Cardiac fibroblast (primary cell): ENCODE data around the gene MVB12B.

Source experiments
- DNase-seq, 2 donors: peaks; one replicate each; pipeline versions ENCODE4 v3.0.0 to v3.0.0-alpha.2; 2010; ENCODE audit warnings: low read depth in 2 of 2
- H3K4me3 ChIP-seq, 2 donors: replicated peaks in 1 of 2; 1 replicate in 1 of 2; 2 replicates in 1 of 2; pipeline ENCODE4 v1.5.1; 2011; ENCODE audit warnings: low read depth in 2 of 2, low read length in 2 of 2, mild to moderate bottlenecking in 2 of 2, moderate library complexity in 1 of 2
- TF ChIP-seq, protein P1 (sequence below): IDR thresholded peaks from one replicate; pipeline ENCODE4 v1.5.1; 2011; ENCODE audit warnings: low read depth, mild to moderate bottlenecking, low read length, inconsistent platforms

The MVB12B gene

DNA sequence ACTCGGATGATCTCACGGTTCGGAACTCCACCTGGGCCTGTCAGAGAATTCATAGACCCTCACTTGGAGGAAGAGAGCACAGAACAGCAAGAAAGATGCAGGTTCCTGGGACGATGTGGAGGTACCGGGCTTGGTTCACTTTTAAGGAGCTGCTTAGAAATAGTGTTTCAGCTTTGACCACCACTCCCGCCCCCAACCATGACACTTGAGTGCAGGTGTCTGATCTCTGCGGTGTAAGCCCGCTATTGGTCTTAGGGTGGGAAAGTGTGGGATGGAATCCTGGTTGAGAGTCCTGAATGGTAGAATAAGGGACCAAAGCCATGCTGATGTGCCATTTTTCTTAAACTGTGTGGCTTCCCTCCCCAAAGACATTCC is 189.9 kb downstream of the MVB12B start:
- TF ChIP-seq, protein P1, sequence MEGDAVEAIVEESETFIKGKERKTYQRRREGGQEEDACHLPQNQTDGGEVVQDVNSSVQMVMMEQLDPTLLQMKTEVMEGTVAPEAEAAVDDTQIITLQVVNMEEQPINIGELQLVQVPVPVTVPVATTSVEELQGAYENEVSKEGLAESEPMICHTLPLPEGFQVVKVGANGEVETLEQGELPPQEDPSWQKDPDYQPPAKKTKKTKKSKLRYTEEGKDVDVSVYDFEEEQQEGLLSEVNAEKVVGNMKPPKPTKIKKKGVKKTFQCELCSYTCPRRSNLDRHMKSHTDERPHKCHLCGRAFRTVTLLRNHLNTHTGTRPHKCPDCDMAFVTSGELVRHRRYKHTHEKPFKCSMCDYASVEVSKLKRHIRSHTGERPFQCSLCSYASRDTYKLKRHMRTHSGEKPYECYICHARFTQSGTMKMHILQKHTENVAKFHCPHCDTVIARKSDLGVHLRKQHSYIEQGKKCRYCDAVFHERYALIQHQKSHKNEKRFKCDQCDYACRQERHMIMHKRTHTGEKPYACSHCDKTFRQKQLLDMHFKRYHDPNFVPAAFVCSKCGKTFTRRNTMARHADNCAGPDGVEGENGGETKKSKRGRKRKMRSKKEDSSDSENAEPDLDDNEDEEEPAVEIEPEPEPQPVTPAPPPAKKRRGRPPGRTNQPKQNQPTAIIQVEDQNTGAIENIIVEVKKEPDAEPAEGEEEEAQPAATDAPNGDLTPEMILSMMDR, result no peak
- H3K4me3 ChIP-seq, result peak overlapping the region; percentile 49
- no peak for DNase-seq

DNA sequence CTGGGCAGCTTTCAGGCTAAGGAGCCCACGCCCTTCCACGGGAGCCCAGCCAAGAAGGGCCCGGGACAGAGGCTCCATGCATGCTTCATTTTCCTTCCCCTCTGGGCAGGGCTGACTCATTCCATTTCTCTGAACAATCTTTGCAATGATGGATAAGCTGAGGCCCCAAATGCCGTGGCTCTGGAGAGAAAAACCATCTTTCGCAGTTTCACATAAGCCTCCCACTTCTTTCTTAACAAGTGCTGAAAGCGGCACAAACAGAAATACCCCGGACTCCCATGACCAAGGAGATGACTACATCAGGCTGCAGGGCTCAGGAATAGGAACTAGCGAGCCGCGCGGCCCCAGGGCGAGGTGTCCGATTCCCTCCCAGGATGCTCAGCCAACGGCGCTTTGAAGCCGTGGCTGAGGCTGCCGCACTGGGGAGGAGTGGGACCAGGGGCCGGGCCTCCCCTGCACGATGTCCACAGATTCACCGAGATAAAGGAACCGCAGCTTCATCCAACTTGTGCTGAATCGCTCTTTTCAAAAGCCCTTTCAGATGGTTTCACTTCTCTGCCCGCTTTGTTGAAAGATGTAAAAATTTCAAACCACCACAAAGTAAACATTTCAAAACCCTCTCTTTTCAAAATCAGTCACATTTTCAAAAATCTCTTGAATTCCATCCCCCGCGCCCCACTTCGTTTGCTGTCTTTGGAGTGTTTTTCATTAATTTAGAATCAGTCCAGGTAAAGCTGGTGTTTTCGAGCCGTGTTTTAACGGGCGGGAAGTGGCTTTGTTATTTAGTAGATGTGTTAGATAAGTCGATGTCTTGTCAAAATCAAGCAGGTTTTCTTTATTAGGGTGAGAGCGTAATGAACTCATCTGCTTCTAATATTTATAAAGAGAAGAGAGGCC is 190.6 kb downstream of the MVB12B start:
- H3K4me3 ChIP-seq, result peak overlapping the region; percentile 49
- TF ChIP-seq, protein P1, result no peak
- peak; percentile 70 to 85 for DNase-seq

DNA sequence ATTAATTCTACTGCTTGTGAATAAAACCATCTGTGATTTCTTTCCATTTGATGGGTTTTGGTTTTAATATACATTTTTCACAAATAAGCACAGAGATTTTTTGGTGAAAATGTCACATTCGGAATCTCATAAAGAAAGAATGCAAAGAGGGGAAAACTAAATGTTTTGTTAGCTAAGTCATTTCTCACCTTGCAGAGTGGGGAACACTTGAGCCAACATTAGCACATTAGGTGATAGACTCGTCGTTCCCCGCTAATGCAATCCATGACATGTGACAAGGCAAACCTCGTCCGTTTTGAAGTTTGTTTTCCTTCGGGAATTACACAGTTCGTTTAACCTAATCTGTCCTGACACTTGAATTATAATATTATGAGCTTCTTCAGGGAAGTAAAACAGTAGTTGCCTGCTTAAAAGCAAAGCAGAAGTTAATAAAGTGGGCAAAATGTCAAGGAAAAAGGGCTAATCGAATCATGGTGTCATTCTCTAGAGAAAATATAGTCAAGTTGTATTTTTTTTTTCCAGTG is 191.3 kb downstream of the MVB12B start:
- H3K4me3 ChIP-seq, result no peak overlapping the region
- DNase-seq, result no peak

DNA sequence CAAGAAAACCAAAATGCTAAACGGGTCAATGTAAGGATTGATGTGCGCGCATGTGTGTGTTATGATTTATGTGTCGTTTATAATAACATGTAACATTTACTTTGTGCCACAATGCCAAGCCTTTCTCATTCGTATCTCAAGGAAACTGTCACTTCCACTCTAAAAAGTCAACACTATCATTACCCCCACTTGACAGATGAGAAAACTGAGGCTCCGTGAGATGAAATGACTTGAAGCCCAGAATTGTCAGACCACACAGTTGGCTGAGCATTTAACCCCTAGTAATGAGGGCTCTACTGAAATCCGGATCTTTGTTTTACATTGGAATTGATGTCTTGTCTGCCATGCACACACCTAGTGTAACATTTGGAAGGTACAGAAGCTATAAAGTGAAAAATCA is 192.1 kb downstream of the MVB12B start:
- TF ChIP-seq, protein P1, result no peak
- DNase-seq, result no peak
- H3K4me3 ChIP-seq, result no peak overlapping the region

More for the DNA sequence above, 191.3 kb downstream of the MVB12B start:
- TF ChIP-seq, protein P1, result no peak

DNA sequence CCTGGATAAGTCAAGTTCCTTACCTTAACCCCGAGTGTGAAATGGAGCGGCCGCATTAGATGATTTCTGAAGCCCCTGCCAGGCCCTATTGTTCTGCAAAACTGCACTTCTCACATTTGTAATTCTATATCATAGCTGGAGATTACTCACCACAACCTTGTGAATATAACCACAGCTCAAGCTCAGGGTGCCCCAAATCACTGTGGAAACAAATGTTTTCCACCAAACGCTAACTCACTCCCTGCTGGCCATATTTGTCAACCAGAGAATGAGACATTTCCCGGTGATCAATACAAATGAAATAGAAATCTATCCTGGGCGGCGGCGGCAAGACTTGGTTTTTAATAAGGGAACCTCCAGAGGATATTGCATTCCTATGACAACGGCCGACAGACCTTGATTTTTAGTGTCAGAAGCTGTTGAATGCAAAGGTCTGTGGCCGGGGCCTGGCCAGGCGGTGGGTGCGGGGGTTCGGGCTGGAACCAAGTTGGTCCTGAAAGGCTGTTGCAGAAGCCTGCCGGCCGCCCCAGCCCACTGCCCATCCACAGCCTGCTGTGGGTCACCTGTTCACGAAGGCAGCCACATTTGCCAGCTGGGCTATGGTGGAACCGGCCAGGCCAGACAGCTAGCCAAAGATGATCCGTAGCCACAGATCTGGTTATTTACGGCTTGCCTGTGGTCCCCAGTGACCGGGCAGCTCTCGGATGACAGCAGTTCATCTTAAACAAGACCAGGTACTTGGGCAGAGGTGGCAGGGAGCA is 193.2 kb downstream of the MVB12B start:
- no peak for DNase-seq

DNA sequence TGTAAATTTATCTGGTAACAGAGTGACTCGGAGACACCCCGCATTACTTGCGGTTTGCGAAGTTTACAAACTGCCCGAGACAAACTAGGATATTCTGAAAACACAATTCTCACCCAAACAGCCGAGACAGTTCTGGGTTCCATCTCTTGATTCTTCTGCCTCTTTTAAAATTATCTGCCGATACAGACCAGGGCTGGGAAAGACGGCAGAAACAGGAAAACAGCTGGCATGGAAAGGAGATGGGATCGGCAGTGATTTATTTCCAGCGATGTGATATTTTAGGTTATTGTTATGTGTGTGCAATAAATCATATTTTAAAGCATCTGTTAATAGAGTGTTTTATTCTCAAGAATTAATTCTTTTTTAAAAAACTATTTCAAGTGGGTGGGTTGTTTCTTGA is 193.8 kb downstream of the MVB12B start:
- no peak overlapping the region for H3K4me3 ChIP-seq
- DNase-seq, result no peak
- TF ChIP-seq, protein P1, result no peak

More for the DNA sequence above, 193.2 kb downstream of the MVB12B start:
- H3K4me3 ChIP-seq, result no peak overlapping the region
- TF ChIP-seq, protein P1, result no peak
